HG03469 (cell line): ENCODE measurements around the gene ING5.

Experiments
- ATAC-seq: cut with Tn5 transposase; IDR thresholded peaks from one replicate; pipeline ENCODE4 v1.9.1; 2021; ENCODE audit warnings: mild to moderate bottlenecking, moderate library complexity, moderate number of reproducible peaks; ENCODE audit not compliant: unreplicated experiment

Gene ING5

DNA sequence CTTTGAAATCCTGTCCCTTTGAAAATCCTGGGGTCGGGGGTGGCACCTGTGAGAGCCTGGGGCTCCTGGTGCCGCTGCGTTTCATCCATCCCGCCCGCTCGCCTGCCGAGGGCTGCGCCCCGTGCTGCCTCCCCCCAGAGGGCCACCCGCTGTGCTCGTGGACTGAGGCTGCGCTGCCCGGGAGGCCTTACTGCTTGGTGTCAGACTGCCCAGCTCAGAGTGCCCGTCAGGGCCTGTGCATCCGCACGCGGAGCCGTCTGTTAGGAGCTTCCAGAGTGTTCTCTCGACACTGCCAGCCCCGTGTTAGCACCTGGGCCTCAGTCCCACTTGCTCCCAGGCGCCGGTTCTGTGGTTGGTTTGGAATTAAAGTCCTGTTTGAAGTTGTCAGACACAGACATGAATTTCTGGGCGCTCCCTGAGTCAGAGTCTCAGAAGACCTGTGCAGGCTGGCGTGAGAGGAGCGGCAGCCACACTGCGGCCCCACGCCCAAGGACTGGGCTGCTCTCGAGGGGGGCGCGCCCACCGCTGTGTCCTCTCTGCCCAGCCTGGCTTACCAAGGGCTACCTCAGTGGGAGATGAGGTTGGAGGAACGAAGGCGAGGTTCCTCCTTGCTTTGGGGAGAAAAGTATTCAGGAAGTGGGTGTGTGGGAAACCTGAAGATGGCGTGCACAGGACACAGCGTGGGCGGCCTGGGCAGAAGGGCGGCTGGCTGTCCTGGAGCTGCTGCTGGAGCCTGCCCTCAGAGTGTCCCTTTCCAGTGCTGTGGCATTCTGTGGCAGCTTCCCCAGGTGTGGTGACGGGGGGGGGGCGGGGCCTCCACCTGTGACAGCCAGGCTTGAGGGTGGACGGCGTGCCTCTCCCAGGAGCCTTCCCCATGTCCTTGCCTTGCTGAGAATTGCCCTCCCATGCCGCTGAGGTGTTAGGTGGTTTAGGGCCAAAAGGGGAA lies 29.3 kb upstream of the ING5 start:
- ATAC-seq: no peak

DNA sequence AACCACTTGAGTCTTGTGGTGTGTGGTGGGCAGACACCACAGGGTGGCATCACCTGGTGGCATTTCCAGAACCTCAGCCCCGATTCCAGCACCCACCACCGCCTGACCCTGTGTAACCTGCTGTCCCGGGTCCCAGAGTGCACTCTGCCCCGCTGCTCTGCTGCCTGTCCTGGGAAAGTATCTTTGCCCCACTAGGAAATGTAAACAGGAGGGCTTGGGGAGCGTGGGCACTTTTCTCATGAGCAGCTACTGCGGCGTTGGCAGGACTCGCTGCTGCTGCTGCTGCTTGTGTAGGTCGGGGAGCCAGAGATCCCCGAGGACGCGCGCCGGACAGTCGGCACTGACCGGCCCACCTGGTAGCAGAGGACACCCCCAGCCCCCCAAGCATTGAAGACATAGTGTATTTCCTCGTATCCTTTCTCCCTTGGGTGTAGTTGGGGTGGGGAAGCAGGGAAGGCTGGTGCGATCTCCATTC lies 28.6 kb upstream of the ING5 start:
- no peak for ATAC-seq

DNA sequence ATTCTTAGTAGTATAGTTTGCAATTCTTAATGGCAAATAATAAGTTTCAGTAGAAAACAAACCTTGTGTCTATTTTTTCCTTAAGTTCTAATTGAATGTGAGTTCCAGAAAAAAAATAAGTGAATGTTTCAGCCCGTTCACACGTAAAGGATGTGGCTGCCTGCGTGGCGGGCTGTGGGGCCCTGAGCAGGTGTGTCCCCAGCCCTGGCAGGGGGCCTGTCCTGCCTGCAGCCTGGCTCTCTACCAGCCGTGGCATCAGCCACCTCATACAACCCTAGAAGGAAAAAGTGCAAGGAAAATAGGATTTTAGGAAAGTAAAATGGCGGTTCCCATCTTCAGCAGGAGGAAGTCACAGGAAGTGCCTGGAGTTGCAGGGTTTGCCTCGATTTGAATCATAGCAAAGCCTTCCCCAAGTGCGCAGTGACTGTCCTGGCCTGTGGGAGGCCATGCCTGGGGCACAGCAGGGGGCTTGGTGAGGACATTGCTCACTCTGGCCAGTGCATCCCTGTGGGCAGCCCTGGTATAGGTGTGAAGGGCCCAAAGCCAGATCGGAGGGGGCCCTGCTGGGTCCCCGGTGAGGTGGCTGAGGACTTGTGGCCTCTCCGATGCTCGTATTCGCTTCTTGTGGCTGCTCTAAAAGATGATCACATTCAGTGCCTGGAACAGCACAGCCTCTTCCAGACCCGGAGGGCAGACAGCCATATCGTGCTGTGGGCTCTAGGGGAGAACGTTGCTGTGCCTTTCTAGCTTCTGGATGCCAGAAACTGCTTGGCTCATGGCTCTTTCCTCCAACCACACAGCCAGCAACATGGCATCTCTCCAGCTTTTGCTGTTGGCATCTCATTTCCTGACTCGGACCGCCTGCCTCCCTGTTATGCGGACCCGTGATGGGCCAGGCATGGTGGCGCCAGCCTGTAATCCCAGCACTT lies 27.8 kb upstream of the ING5 start:
- ATAC-seq: no peak

DNA sequence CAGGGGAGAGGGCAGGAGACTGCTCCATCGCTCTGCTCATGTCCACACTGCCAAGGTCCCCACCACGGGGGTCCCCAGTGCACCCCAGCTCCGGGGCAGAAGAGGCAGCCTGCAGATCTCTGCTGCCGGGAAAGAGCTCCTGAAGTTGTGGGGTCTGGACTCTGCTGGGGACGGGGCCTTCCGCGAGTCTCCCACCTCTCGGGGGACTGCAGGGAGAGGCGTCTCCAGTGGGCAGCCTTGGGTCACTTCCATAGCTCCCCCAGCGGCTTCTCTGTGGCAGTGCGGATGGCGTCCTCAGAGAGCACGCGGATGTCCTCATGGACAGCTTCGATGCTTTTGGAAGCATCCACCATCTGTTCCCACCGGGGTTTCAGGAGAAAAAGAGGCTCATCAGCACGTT lies 26.0 kb upstream of the ING5 start:
- ATAC-seq: no peak

DNA sequence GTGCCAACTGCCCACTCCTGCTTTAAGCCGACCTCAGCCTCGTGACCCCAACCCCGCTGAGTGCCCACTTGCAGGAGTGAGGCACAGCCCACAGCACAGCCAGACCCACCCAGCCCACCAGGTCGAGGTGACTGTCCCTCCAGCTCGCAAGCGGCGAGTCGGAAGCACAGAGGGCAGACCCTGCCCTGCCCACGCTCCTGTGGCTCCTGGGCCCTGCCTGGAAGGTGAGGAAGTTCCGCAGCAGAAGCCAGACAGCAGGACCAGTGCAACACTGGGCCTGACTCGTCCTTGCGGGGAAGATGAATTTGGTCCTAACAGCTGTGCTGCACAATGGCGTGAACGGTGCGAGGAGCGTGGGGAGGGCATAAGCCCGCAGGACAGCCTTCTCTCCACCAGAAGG lies 25.2 kb upstream of the ING5 start:
- ATAC-seq: no peak

DNA sequence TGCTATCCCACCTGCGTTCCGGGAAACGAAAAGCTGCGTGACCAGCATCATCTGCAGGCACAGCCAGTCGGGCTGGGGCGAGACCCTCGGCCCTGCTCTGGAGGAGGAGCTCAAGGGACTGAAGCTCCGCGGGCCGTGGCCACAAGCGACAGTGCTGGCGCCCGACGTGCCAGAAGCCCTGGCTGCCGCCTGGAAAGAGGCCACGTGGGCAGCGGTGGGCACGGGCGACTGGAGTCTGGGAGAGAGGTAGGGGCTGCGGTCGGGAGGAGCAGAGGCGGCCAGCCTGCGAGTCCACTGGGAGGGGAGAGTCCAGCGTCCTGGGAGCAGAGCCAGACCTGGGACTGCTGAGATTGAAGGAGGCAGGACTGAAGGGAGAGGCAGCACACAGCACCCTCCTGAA lies 24.4 kb upstream of the ING5 start:
- ATAC-seq: no peak

DNA sequence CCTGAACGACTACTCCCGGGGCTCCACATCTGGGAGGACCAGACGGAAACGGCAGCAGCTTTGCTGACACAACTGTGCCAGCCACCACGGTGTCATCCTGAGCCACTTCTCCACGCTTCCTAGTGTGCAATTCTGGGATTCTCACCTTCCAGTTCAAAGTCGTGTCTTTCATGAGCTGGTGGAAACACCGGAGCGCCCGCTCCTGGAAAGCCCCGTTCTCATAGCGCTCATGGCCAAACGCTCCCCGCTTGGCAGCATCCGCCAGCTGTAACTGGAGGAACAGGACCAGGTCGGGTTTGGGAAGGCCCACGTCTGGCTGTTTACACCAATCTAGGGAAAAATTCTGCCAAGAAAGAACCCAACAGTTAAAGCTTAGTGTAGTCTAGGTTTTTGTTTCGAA lies 23.5 kb upstream of the ING5 start:
- ATAC-seq: no peak

DNA sequence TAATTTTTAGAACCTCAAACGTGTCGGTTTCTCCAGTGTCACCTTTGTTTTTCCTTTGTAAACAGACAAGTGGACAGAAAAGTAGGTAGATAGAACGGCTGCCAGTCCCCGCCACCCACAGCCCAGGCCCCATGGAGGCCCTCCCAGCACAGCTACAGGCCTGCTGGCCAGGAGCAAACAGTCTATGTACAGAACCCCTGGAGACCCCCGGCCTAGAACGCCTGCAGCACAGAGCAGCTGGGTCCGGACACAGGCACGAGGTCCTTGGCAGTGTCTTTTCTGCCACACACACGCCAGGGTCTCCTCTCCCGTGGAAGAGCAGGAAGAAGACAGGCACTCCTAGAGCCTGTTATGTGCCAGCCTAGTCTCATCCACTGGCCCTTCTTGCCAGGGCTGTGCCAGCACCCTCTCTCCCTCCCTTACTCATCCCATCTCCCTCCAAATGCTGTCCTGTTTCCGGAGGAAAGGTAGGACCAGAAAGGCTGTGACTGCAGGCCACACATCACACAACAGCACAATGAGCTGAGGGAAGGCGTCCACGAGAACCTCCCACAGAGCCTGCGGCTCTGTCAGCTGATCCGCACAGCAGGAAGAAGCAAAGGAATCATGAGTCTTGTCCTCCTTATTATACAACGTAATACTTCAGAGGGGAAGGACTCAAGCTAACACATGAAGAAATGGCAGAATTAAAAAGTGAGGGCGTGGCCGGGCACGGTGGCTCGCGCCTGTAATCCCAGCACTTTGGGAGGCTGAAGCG lies 22.9 kb upstream of the ING5 start:
- no peak for ATAC-seq

DNA sequence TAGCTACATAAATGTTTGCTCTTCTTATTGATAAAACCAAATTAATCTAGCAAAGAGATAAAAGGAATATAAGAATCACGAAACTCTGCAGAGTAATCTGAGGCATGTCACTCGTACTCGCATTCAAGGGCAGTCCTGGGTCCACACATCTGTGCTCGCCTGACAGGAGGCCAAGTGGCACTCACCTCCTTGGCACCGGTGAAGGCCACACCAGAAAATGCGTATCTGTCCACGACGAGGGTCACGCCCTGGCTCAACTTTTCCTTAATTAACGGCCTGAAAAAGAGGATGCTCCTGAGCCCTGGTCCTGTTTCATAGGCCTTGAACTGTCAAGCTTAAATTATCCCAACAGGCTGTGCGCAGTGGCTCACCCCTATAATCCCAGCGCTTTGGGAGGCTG lies 21.8 kb upstream of the ING5 start:
- no peak for ATAC-seq

DNA sequence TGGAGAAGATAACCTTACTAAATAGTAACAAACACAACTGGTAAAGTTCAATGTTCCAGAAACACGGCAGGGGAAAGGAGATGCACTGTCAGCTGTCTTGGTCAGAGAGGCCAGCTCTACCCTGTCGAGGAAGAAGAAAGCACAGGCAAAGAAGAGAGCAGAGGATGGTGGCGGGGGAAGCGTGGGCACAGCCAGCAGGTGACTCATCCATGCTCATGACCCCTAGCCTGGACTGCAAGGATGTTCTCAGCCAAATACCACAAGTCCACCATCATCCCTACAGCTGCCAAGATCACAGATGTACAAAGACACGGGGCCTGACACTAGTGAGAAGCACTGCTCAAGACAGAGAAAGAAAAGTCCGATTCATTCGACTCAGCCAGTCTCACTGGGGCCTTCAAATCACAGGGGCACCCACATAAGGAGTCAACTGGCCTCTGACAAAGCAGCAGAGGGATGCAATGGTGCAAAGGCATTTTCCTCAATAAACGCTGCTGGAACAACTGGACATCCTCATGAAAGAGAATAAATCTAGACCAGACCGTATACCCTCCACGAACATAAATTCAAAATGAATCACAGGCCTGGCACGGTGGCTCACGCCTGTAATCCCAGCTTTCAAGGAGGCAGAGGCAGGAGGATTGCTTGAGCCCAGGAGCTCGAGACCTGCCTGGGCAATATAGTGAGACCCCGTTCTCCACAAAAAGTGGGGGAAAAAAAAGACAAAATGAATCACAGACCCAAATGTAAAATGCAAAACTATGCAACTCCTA lies 20.8 kb upstream of the ING5 start:
- ATAC-seq: no peak

DNA sequence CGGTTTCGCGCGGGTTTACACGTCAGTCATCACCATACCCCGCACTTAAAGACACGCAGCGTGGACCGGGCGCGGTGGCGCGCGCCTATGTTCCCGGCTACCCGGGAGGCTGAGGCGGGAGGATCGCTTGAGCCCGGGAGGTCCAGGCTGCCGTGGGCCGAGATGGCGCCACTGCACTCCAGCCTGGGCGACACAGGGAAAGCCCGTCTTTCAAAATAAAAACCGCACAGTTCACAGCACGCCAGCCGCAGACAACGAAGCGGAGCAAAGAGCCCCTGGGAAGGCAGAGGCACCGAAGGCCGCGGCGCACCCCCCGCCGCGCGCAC lies 15.6 kb upstream of the ING5 start:
- no peak for ATAC-seq

DNA sequence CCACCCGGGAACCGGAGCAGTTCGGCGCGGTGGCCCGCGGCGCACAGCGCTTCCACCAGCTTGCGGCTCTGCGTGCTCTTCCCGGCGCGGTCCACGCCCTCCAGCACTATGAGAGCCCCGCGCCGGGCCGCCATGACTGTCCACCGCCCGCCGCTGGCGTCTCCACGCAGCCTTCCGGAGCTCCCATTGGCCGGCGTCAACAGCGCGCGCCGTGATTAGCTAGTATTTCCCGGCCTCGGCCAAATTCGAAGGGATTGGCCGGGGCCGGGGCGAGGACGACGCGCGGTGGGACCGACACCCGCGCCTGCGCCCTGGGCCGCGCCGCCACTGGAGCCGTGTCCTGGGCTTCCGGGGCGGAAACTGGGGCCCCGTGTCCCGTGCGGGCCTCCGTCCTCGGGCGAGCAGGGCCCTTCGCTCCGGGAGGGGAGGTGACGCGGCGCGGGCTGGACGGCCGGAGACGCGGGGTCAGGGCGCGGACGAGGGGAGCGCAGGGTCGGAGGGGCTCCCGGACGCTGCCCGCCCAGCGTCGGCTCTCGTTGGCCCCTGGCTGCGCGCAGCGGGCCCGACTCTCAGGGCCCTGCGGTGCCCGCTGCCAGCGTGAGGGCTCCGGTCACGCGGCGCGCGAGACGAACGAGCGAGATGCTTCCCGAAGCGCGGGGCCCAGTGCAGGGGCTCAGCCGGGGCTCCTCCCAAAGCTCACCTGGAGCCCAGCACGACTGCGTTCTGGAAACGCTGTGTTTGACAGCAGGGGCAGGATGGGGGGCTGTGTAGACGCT lies 15.0 kb upstream of the ING5 start, which contains the start of gene DTYMK:
TSS of gene DTYMK (minus strand) at position 166 of the 776 bp plus-strand sequence. CDS start at position 134, 32 bp downstream.
- ATAC-seq: peak; percentile 70

DNA sequence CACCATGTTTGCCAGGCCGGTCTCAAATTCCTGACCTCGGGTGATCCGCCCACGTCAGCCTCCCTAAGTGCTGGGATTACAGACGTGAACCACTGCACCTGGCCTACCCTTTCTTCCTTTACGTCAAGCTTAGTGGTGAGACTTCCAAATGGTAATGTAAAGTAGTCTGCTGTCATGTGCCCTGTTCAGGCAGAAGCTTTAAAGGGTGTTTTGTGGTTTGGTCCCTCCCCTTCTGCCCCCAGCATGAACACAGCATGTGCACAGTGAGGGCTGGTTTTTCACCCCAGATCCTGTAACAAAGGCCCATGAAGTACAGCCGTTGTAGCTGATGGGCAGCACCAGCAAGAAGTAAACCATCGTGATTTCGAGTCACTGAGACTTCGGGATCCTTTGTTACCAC lies 12.5 kb upstream of the ING5 start:
- ATAC-seq: no peak

DNA sequence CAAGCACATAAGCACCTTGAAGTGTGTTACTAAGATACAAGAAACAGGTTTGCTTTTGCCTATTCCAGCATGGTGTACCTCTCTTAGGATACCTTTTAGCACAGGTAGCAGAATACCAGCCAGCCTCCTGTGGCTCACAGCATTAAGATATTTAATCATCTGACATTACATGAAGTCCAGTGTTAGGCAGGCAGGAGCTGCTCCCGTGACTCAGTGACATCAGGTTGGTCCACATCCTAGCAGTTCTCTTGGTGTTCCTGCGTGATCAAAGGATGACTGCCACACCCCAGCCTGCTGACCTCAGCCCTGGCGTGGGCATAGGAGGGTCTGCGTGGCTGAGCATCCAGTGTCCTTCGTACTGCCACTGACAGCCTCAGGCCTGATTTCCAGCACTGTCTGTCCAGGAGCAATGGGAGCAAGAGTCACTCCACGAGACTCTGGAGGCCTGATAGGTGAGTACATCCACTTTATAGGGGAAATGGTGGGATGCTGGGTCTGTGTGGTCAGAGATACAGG lies 11.6 kb upstream of the ING5 start:
- no peak for ATAC-seq

DNA sequence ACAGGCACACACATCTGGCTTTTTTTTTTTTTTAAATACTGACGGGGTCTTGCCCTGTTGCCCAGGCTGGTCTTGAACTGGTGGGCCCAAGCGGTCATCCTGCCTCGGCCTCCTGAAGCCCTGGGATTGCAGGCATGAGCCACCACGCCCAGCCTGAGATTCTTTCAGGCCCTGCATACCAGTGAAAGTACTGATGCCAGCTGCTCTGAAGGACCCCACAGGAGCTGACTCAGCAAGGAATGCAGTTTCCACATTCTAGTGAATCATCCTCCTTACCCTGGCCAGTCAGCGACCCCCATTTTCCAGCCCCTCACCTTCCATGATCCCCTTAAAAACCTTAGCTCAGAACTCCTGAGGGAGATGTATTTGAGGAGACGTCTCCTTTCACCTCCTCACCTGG lies 9.4 kb upstream of the ING5 start:
- no peak for ATAC-seq

DNA sequence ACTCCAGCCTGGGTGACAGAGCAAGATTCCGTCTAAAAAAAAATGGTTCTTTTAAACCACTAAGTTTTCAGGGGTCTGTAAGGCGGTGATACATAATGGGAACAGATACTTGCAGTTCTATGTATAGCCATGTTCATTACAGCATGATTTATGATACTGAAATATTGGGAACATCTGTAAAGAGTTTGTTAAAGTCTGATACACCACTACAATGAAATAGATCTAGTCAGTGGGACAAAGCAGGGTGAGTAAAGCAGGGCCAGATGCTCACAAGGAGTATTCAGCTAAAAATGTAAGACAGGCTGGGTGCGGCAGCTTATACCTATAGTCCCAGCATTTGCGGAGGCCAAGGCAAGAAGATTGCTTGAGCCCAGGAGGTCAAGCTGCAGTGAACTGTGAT lies 6.2 kb upstream of the ING5 start:
- ATAC-seq: no peak

DNA sequence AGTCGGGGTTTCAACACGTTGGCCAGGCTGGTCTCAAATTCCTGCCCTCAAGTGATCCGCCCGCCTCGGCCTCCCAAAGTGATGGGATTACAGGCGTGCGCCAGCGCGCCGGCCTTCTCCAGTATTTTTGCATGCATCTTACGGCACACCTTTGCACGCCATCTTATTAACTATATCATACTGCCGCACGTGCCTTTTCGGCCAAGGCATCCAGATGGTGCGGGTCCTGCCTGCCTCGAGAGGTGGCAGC lies 765 bp upstream of the ING5 start:
- no peak for ATAC-seq

DNA sequence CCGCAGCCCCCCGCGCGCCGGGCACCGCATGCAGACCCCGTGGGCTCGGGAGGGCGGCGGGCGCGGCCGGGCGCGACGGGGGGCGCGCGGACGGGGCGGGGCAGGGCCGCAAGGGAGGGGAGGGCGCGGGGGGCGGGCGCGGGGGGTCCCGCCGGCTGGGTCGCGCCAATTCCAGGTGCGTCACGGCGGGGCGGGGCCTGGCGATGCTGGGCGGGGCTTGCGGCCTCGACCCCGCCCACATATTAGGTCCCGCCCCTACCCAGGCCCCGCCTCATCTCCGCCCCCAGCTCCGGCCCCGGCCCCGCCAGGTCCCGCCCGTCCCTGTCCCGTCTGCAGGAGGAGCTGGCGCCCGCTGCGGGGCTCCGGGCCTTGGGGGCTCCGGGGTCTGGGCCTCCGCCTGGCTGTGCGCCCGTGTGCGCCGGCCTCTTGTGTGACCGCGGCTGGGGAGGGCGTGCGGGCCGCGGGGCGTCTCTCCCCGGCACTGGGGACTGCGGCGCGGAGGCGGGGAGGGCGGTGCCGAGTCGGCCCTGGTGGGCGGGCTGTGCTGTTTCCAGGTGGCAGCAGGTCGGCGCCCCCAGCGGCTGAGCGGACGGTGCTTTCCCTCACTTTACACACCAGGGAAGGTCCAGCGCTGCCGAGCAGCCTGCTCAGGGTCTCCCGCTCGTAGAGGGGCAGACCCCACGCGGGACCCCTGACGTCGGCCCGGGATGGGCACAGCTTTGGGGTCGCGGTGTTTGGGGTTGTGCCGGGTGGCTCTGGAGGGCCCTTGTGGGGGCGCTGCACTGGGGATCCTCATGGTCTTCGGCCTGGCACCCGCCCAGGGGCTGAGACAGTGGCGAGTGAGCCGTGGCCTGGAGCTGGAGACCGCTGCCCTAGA lies 554 bp downstream of the ING5 start:
- peak; percentile 49 for ATAC-seq
